ENCODE data around the gene TLR2.
A peak's percentile ranks its signal among the peaks of the same experiment; 100 is the strongest.

GRCh38 chr4:153634738-153635353 lies 49.2 kb upstream of the TLR2 start:
- TF ChIP-seq CTCF (conservative IDR thresholded peaks at IDR 0.05; ENCODE audit: low read length) (peak; percentile 84), EZH2phosphoT487 (IDR thresholded peaks at IDR 0.05; ENCODE audit: borderline replicate concordance) (no peak)

Measured in Loucy (cell line).